ENCODE data around the gene VIP.

VIP gene

DNA sequence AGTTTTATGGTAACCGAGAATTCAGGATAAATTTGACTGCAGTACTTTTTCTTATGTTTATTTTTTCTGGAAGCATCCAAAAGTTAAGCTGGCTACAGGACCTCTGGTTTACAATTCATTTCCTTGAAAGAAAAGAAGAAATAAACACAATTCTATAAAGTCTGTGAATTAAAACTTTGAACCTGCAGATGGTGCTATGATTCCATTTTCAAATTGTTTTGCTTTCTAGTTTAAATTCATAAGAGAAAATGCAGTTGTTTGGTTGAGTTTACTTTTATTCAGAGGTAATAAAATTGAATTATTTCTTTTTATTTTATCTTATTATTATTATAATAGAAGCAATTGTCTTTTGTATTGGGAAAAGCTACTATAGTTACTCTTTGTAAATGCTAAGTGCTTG, 1.8 kb upstream of the VIP start:
- H3K4me3 ChIP-seq (ENCODE audit: low read length), result no peak overlapping the region
- TF ChIP-seq ZNF274 (IDR thresholded peaks at IDR 0.05; ENCODE audit: low read depth, low read length), result no peak

DNA sequence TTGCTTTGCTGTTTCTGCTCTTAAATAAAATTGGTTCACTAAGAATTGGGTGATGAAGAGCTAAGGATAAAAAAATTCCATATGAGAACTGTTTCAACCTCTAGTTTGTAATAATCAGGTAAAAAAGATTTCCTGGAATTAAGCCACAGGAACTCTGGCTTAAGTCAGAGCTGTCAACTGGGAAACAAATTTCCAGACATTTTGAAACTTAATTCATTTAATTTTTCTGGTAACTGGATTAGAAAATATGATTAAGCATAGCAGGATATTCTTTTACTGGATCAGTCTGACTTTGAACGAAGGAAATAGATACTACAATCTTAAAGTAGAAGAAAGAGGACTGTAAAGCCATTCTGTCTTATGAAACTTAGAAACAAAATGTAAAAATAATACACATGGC, 1.3 kb upstream of the VIP start:
- TF ChIP-seq ZNF274 (IDR thresholded peaks at IDR 0.05; ENCODE audit: low read depth, low read length), result no peak
- H3K4me3 ChIP-seq (ENCODE audit: low read length), result no peak overlapping the region

DNA sequence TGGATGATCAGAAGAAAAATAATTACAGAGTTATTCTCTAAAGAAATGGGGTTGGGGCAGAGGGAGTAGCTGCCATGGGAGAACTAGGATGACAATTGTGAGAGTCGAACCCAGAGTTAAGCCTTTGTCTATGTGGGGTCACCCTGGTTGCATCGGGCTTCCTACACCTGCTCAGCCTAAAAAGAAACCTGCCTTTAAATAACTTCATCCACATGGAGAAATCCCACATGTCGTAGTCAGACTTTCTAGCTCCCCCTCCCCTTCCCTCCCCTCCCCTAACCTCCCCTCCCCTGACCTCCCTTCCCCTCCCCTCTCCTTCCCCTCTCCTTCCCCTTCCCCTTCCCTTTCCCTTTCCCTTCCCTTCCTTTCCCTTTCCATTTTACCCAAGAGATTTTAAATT, 14.7 kb downstream of the VIP start:
- TF ChIP-seq ZNF274 (IDR thresholded peaks at IDR 0.05; ENCODE audit: low read depth, low read length), result no peak
- no peak overlapping the region for H3K4me3 ChIP-seq (ENCODE audit: low read length)

DNA sequence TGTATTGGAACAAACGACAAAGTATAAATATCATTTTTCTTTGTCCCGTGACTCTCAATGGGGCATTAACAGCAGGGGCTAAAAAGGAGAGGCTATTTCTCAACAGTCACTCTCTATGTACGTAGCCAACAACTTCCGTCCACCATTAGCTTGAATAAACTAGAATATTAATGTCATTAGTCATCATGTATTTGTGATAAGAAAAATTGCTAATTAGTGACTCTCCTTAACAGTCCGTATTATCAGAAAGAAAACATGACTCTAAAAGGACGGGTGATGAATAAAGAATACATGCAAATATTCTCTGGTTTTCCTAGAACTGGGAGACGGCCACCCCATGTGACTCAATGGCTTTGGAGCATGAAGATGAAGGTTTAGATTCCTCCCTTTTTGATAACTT, 18.6 kb downstream of the VIP start:
- TF ChIP-seq ZNF274 (IDR thresholded peaks at IDR 0.05; ENCODE audit: low read depth, low read length), result no peak

DNA sequence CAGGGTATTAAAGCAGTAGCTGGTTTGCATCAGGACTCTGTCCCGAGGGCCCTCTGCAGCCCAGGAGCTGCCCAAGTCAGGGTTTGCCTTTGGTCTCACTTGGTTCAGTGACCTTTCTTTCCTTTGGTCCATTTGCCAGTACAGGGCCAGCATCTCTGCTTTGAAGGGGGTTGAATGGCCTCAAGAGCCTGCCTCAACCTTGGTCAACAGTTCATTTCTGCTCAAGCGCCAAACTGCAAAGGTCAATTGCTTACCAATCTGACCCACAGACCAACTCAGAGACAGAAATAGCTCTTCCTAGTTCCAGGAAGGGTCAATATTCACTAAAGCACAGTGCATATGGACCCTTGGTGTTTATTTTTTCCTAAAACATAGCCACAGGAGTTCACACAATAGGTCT, 19.4 kb downstream of the VIP start:
- H3K4me3 ChIP-seq (ENCODE audit: low read length), result no peak overlapping the region
- TF ChIP-seq ZNF274 (IDR thresholded peaks at IDR 0.05; ENCODE audit: low read depth, low read length), result no peak

More for the DNA sequence above, 18.6 kb downstream of the VIP start:
- no peak overlapping the region for H3K4me3 ChIP-seq (ENCODE audit: low read length)

DNA sequence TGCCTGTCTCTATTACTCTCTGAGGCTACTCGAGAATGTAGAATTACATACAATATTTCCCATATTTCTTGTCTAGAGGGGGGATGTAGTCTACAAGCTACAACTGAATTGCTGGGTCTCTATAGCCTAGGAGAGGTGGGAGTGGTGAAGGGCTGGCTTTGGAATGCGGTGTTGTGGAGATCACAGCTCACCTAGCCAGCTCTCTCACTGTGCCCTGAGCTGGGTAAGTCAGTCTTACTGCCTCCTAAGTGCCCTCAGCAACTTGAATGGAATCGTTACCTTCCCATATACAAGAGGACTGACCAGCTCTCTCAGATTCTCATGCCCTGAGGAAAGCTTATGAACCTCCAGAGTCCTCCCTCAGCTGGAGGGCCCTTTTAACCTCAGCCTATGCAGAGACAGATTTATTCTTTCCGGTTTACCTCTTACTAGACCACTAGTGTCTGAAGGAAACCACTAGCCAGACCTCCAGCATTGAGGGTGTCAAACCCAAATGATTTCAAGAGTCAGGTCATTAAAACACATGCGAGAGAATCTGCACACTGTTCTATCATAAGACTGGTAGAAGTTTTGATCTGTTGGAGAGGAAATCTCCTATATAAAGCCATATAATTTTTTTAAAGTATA, 20.6 kb downstream of the VIP start:
- no peak overlapping the region for H3K4me3 ChIP-seq (ENCODE audit: low read length)
- no peak for TF ChIP-seq ZNF274 (IDR thresholded peaks at IDR 0.05; ENCODE audit: low read depth, low read length)

DNA sequence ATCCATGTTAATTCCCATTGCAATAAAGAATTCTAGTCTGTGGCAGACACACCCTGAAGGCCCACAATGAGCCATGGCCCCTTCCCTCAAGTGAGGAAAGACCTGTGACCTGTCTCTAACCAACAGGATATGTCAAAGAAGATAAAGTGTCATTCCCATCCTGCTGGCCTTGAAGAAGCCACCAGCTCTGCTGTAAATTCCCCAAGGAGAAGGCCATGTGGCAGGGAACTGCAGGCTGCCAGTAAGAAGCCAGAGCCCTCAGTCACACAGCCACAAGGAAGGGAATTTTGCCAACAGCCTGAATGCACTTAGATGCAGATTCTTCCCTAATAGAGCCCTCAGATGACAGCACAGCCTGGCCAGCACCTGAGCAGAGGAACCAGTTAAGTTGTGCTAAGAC, 24.8 kb downstream of the VIP start:
- no peak for TF ChIP-seq ZNF274 (IDR thresholded peaks at IDR 0.05; ENCODE audit: low read depth, low read length)
- no peak overlapping the region for H3K4me3 ChIP-seq (ENCODE audit: low read length)

DNA sequence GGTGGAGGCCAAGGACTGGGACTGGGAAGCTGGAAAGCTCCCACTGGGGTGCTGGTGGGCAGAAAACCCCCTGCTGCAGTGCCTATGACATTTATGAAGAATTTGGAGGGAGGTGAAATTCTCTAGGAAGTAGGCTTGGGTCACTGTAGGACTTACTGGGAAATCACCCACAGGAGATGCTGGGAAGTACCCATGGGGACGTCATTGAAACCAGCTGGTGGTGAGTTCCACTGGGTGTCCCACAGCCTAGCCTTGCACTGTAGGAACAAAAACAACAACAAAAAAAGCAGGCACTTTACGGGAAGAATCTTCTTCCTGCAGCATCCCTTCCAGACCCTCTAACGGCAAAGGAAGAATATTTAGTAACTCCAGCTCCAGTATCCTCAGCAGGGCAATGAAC, 26.2 kb downstream of the VIP start:
- H3K4me3 ChIP-seq (ENCODE audit: low read length), result no peak overlapping the region
- no peak for TF ChIP-seq ZNF274 (IDR thresholded peaks at IDR 0.05; ENCODE audit: low read depth, low read length)

DNA sequence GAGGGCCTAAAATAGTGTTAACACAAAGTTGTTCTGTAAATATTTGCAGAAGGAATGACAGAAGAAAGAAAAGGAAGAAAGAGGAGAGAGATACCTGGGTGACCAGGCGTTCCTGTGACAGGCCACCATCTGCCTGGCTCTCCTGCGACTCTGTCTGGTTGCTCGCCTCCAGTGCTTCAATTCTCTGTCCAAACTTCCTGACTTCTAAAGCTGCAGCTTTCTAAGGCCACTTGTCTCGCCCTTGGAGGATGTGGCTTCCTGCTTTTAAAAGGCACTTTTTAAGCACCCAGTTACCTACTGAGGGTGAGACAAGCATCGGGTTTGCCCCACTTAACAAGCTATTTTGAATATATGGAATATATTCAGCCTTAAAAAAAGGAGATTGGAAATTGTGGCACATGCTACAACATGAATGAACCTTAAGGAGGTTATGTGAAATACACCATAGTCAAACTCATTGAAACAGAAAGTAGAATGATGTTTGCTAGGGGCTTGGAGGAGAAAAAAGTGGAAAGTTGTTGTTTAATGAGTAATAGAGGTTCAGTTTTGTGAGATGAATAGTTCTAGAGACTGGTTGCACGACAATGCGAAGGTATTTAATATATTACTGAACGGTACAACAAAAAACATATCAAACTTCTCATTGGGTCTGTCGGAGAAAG, 32.8 kb downstream of the VIP start:
- TF ChIP-seq ZNF274 (IDR thresholded peaks at IDR 0.05; ENCODE audit: low read depth, low read length), result no peak
- no peak overlapping the region for H3K4me3 ChIP-seq (ENCODE audit: low read length)

DNA sequence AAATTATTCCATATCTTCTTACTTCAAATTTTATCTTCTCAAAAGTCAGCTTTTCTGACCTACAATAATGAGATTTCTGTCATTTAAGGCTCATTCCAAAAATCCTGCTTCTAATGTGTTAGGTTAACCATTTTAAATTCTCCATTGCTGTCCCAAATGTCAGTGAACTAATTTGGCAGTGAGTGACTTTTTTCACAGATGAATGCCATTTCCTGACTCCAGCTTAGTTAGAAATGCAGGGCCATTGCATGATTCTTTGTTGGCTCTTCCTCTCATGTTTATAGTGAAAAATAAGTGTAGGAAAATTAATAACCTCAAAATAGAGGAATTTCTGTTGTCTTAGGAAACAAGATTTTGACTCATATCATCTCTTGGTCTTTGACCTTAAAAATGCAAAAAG, 44.1 kb downstream of the VIP start:
- H3K4me3 ChIP-seq (ENCODE audit: low read length), result no peak overlapping the region
- no peak for TF ChIP-seq ZNF274 (IDR thresholded peaks at IDR 0.05; ENCODE audit: low read depth, low read length)

DNA sequence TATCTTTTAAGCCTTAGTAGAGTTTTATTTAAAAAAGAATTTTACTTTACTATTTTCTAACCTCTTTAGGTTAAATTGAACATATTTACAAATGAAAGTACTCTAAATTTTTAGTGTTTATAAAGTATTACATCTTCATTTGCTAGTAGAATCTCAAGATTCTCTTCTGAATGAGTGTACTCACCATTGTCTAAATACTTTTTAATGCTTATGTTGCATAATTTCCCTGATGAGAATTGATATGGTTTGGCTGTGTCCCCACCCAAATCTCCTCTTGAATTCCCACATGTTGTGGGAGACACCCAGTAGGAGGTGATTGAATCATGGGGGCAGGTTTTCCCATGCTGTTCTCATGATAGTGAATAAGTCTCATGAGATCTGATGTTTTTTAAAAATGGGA, 53.6 kb downstream of the VIP start:
- no peak for TF ChIP-seq ZNF274 (IDR thresholded peaks at IDR 0.05; ENCODE audit: low read depth, low read length)
- H3K4me3 ChIP-seq (ENCODE audit: low read length), result no peak overlapping the region
